Measurements from ENCODE around the gene IQCF5.

IQCF5 gene

GRCh38 chr3:51916418-51916817 lies 41.0 kb upstream of the IQCF5 start:
- CTCF ChIA-PET = no interaction called here
- Histone ChIP-seq H3K4me3 (ENCODE audit: low read depth, low read length) (no peak overlapping the region), H3K9me3 (ENCODE audit: control insufficient read depth, insufficient read depth, low read depth, low read length) (no peaks in the 10 kb centered on the region), H3K4me1 (ENCODE audit: control insufficient read depth, insufficient read depth, low read length) (no peaks in the 10 kb centered on the region), H3K27ac (ENCODE audit: extremely low read depth, low read depth, low read length) (no peak overlapping the region), H3K36me3 (ENCODE audit: control insufficient read depth in 2 of 2, insufficient read depth in 1 of 2, low read length in 2 of 2) (no peaks in the 10 kb centered on the region)
- no peak for TF ChIP-seq ZNF610 (tag by site-specific recombination; IDR thresholded peaks at IDR 0.05; ENCODE audit: borderline replicate concordance)
- TF ChIP-seq ZNF366 (tag by site-specific recombination; conservative IDR thresholded peaks at IDR 0.05) = no peak
- TF ChIP-seq ZNF571 (tag by site-specific recombination; IDR thresholded peaks at IDR 0.05) = no peak
- TF ChIP-seq ZNF560 (tag by site-specific recombination; IDR thresholded peaks at IDR 0.05; ENCODE audit: borderline replicate concordance) = no peak
- no peak for TF ChIP-seq SCRT1 (tag by site-specific recombination; IDR thresholded peaks at IDR 0.05; ENCODE audit: borderline replicate concordance)
- no peak for TF ChIP-seq AEBP2 (tag by site-specific recombination; IDR thresholded peaks at IDR 0.05; ENCODE audit: borderline replicate concordance)
- no peak for TF ChIP-seq ZNF239 (tag by site-specific recombination; IDR thresholded peaks at IDR 0.05)
- TF ChIP-seq ZNF214 (tag by site-specific recombination; IDR thresholded peaks at IDR 0.05; ENCODE audit: borderline replicate concordance) = no peak
- TF ChIP-seq ZNF324 (tag by site-specific recombination; IDR thresholded peaks at IDR 0.05) = no peak
- TF ChIP-seq HIC1 (tag by site-specific recombination; IDR thresholded peaks at IDR 0.05) = no peak
- TF ChIP-seq ZNF354C (tag by site-specific recombination; IDR thresholded peaks at IDR 0.05; ENCODE audit: borderline replicate concordance, low read depth) = no peak
- TF ChIP-seq ZNF221 (tag by site-specific recombination; IDR thresholded peaks at IDR 0.05; ENCODE audit: borderline replicate concordance) = no peak
- TF ChIP-seq ZSCAN16 (tag by site-specific recombination; IDR thresholded peaks at IDR 0.05) = no peak
- TF ChIP-seq ZFHX2 (tag by site-specific recombination; conservative IDR thresholded peaks at IDR 0.05) = no peak
- TF ChIP-seq ZNF837 (tag by site-specific recombination; IDR thresholded peaks at IDR 0.05) = no peak
- POLR2A ChIA-PET = no interaction called here

GRCh38 chr3:51908026-51908425 lies 32.6 kb upstream of the IQCF5 start:
- no peak for TF ChIP-seq ZNF510 (tag by site-specific recombination; IDR thresholded peaks at IDR 0.05; ENCODE audit: insufficient replicate concordance)
- TF ChIP-seq ZFP3 (tag by site-specific recombination; IDR thresholded peaks at IDR 0.05; ENCODE audit: low read depth) = no peak
- no peak for TF ChIP-seq ZNF174 (tag by site-specific recombination; IDR thresholded peaks at IDR 0.05)
- TF ChIP-seq ZNF433 (tag by site-specific recombination; IDR thresholded peaks at IDR 0.05; ENCODE audit: low read depth) = no peak
- TF ChIP-seq ZNF580 (tag by site-specific recombination; IDR thresholded peaks at IDR 0.05) = no peak
- TF ChIP-seq ZNF626 (tag by site-specific recombination; IDR thresholded peaks at IDR 0.05) = no peak
- Histone ChIP-seq H3K4me3 (ENCODE audit: low read depth, low read length) (no peak overlapping the region), H3K4me1 (ENCODE audit: control insufficient read depth, insufficient read depth, low read length) (no peaks in the 10 kb centered on the region), H3K27ac (ENCODE audit: extremely low read depth, low read depth, low read length) (no peak overlapping the region), H3K36me3 (ENCODE audit: control insufficient read depth in 2 of 2, insufficient read depth in 1 of 2, low read length in 2 of 2) (no peaks in the 10 kb centered on the region), H3K9me3 (ENCODE audit: control insufficient read depth, insufficient read depth, low read depth, low read length) (no peaks in the 10 kb centered on the region)
- POLR2A ChIA-PET = no interaction called here
- CTCF ChIA-PET = no interaction called here

Data from HEK293 (cell line).